Mucosa of rectum (tissue), 2 donors: Measurements from ENCODE around the gene PRSS3.
"Not testable (repeated sequence)": the region's sequence is repeated elsewhere in the genome, so short reads cannot be mapped to it uniquely, and the experiment has no call there.

Source experiments
- H3K27ac ChIP-seq, 2 donors: one replicate each; pipeline ENCODE4 v1.7.0; 2013; ENCODE audit warnings: inconsistent platforms in 2 of 2, low read depth in 2 of 2, low read length in 2 of 2
- H3K27me3 ChIP-seq, 2 donors: one replicate each; pipeline ENCODE4 v1.7.0; 2013; ENCODE audit warnings: low read length in 2 of 2; ENCODE audit not compliant: control insufficient read depth in 2 of 2, insufficient read depth in 2 of 2
- H3K36me3 ChIP-seq, 2 donors: one replicate each; pipeline ENCODE4 v1.7.0; 2013; ENCODE audit warnings: low read length in 2 of 2; ENCODE audit not compliant: control insufficient read depth in 2 of 2, insufficient read depth in 2 of 2
- H3K4me1 ChIP-seq, 2 donors: one replicate each; pipeline ENCODE4 v1.7.0; 2013; ENCODE audit warnings: low read length in 2 of 2, mild to moderate bottlenecking in 1 of 2; ENCODE audit not compliant: control insufficient read depth in 2 of 2, insufficient read depth in 2 of 2
- H3K4me3 ChIP-seq, 2 donors: one replicate each; pipeline ENCODE4 v1.7.0; 2013; ENCODE audit warnings: low read length in 2 of 2
- H3K9ac ChIP-seq, 2 donors: one replicate each; pipeline ENCODE4 v1.7.0; 2013; ENCODE audit warnings: low read length in 2 of 2, low read depth in 1 of 2, mild to moderate bottlenecking in 1 of 2
- H3K9me3 ChIP-seq, 2 donors: one replicate each; pipeline ENCODE4 v1.7.0; 2013; ENCODE audit warnings: low read length in 2 of 2; ENCODE audit not compliant: control insufficient read depth in 2 of 2
- donor health status: healthy.
- donor health status: Normal muscosa, but diverticular disease.

PRSS3 gene

GRCh38 chr9:33799928-33800704 is 4.8 kb downstream of the PRSS3 start:
- Histone ChIP-seq H3K9me3 (no peaks in the 10 kb centered on the region), H3K27ac (no peak overlapping the region), H3K27me3 (no peaks in the 10 kb centered on the region), H3K9ac (no peak overlapping the region), H3K4me1 (no peaks in the 10 kb centered on the region), H3K4me3 (no peak overlapping the region), H3K36me3 (peaks cover 9 to 16% of the 10 kb centered on the region in 2 donors)

DNA sequence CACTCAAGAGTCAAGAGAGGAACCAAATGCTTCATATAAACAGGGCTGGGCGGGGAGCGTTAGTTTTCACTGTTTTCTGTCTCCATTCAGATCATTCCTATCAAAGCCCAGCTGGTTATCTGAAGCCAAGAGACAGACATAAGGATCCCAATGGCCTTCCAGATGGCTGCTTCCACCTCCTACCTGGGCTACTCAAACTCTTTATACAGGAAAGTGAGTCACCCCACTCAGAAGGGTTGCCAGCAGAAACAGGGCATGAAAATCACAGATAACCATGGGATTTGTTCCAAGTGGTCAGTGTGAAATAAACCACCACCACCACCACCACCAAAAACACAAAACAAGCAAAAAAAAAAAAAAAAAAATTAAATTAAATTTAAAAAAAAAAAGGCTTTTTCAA is 5.5 kb downstream of the PRSS3 start:
- H3K9ac ChIP-seq: no peak overlapping the region
- H3K36me3 ChIP-seq: peaks cover 9 to 16% of the 10 kb centered on the region in 2 donors
- no peak overlapping the region for H3K4me3 ChIP-seq

DNA sequence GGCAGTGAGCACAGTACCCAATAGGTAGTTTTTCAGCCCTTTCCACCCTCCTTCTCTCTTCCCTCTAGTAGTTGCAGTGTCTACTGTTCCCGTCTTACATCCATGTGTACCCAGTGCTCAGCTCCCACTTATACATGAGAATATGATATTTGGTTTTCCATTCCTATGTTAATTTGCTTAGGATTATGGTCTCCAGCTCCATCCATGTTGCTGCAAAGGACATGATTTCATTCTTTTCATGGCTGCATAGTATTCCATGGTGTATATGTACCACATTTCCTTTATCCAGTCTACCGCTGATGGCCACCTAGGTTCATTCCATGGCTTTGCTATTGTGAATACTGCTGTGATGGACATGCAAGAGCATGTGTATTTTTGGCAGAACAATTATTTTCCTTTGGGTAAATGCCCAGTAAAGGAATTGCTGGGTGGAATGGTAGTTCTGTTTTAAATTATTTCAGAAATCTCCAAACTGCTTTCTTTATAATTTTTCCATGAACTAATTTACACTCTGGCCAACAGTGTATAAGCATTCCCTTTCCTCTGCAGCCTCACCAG is 6.7 kb downstream of the PRSS3 start:
- H3K4me1 ChIP-seq, H3K4me3 ChIP-seq, H3K9ac ChIP-seq, H3K9me3 ChIP-seq, H3K27ac ChIP-seq, H3K27me3 ChIP-seq: not testable (repeated sequence)
- peaks cover 7 to 16% of the 10 kb centered on the region in 2 donors for H3K36me3 ChIP-seq

More for the DNA sequence above, 5.5 kb downstream of the PRSS3 start:
- no peak overlapping the region for H3K27ac ChIP-seq
- no peaks in the 10 kb centered on the region for H3K9me3 ChIP-seq
- no peaks in the 10 kb centered on the region for H3K4me1 ChIP-seq
- no peaks in the 10 kb centered on the region for H3K27me3 ChIP-seq

DNA sequence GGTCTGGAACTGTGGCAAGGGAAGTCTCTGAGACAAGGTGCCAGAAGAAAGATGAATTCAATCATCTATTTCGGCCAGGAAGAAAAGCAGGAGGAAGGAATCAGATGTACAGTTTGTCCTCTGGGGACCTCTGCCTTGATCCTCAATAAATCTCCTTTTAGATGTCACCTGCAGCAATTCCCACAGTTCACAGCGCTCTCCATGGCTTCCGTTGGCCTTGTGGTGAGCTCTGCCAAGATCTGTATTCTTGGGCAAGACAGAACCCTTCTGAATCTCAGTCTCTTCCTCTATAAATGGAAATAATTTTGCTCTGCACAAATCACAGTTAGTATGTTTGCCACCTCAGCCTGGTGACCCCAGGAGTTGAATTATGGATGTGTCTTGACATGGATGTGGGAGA is 8.8 kb downstream of the PRSS3 start:
- H3K4me3 ChIP-seq, H3K27me3 ChIP-seq, H3K9me3 ChIP-seq, H3K27ac ChIP-seq, H3K4me1 ChIP-seq, H3K9ac ChIP-seq, H3K36me3 ChIP-seq: not testable (repeated sequence)

- not testable (repeated sequence) for H3K36me3 ChIP-seq, H3K9me3 ChIP-seq, H3K4me1 ChIP-seq, H3K27ac ChIP-seq, H3K4me3 ChIP-seq, H3K9ac ChIP-seq, H3K27me3 ChIP-seq
Measured at GRCh38 chr9:33807156-33807555, 11.8 kb downstream of the PRSS3 start.

DNA sequence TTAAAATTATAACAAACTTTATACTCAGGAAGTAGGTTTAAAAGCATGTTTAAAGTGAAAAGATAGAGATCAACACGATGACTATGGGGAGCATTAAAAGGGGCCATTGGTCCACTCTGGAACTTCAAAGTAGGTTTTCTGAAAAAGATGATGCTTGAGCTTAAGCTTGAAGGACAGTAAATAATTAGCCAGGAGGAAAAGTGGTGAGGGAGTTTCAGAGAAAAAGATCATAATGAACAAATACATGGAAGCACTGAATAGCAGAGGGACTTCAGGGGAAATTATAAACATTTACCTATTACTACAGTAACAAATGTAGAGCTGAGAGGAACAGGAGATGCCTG is 13.6 kb downstream of the PRSS3 start:
- not testable (repeated sequence) for H3K4me1 ChIP-seq, H3K4me3 ChIP-seq, H3K9me3 ChIP-seq, H3K9ac ChIP-seq, H3K27ac ChIP-seq, H3K36me3 ChIP-seq, H3K27me3 ChIP-seq

DNA sequence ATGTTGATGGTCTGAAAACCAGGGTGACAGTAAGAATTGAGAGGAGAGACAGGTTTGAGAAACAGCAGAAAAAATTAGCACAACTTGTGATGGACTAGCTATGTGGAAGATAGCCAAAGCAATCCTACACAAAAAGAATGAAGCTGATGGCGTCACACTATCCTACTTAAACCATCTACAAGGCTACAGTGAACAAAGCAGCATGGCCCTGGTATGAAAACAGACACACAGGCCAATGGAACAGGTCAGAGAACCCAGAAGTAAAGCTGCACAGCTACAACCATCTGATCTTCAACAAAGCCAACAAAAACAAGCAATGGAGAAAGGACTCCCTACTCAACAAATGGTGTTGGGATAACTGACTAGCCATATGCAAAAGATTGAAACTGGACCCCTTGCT is 14.1 kb downstream of the PRSS3 start:
- no peak overlapping the region for H3K9ac ChIP-seq
- no peaks in the 10 kb centered on the region for H3K27me3 ChIP-seq
- no peaks in the 10 kb centered on the region for H3K36me3 ChIP-seq
- H3K4me3 ChIP-seq: no peak overlapping the region
- no peak overlapping the region for H3K27ac ChIP-seq
- no peaks in the 10 kb centered on the region for H3K9me3 ChIP-seq
- peaks cover 8% of the 10 kb centered on the region in 2 donors for H3K4me1 ChIP-seq

GRCh38 chr9:33813712-33814641 is 18.6 kb downstream of the PRSS3 start:
- Histone ChIP-seq H3K27me3 (no peaks in the 10 kb centered on the region), H3K9me3 (no peaks in the 10 kb centered on the region), H3K4me1 (peaks cover 27 to 31% of the 10 kb centered on the region in 2 donors), H3K9ac (no peak overlapping the region), H3K27ac (peak overlapping the region; percentile 49 to 58), H3K36me3 (no peaks in the 10 kb centered on the region), H3K4me3 (no peak overlapping the region)

GRCh38 chr9:33815781-33816180 is 20.4 kb downstream of the PRSS3 start:
- Histone ChIP-seq H3K36me3 (no peaks in the 10 kb centered on the region), H3K4me3 (peak overlapping the region; percentile 75 to 89), H3K4me1 (peaks cover 32 to 42% of the 10 kb centered on the region in 2 donors), H3K27ac (peak overlapping the region; percentile 99 to 100), H3K9me3 (no peaks in the 10 kb centered on the region), H3K9ac (peak overlapping the region; percentile 91 to 99), H3K27me3 (no peaks in the 10 kb centered on the region)
